ENCODE data around the gene ADAR. TPM values are rescaled to one million over a fixed set of nuclear protein-coding genes. Genes with fewer than 3 reads are reported as not detected.

ADAR gene
- total and polyA plus RNA-seq, 5 donors: 21.2 to 80.9 (median 68.3) TPM

DNA sequence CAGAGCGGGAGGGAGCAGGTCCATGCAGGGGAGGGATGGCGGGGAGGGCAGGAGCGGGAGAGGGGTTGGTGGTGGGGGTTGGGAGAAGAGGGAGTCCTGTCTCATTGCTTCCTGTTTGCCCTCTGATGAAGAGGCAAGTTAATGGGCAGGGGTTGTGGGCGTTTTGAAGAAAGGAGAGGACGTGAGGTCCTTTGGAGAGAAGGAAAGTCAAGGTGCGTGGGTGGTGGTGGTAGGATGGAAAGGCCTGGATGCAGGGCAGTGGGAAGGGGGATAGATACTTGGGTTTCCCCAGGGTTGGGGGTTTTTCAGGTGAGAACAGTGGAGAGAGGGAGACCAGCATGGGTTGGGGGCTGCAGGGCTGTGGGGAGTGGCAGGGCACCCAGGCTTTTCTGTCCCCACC lies 66.8 kb downstream of the ADAR start:
- intact Hi-C loops (cut with DNase I): no loop called here
- DNase-seq (no peak), ATAC-seq (no peak)
- H3K27ac ChIP-seq (ENCODE audit: low read length): no peak overlapping the region
- H3K4me3 ChIP-seq (ENCODE audit: low read length): no peak overlapping the region
- H3K4me1 ChIP-seq (ENCODE audit: control insufficient read depth, insufficient read depth, low read length): peaks cover 2% of the 10 kb centered on the region
- no peaks in the 10 kb centered on the region for H3K27me3 ChIP-seq (ENCODE audit: control insufficient read depth, insufficient read depth)
- 66% methylated on average over 6 of the region's 6 CpGs for WGBS
- H3K9me3 ChIP-seq (ENCODE audit: control insufficient read depth, low read length): no peaks in the 10 kb centered on the region

DNA sequence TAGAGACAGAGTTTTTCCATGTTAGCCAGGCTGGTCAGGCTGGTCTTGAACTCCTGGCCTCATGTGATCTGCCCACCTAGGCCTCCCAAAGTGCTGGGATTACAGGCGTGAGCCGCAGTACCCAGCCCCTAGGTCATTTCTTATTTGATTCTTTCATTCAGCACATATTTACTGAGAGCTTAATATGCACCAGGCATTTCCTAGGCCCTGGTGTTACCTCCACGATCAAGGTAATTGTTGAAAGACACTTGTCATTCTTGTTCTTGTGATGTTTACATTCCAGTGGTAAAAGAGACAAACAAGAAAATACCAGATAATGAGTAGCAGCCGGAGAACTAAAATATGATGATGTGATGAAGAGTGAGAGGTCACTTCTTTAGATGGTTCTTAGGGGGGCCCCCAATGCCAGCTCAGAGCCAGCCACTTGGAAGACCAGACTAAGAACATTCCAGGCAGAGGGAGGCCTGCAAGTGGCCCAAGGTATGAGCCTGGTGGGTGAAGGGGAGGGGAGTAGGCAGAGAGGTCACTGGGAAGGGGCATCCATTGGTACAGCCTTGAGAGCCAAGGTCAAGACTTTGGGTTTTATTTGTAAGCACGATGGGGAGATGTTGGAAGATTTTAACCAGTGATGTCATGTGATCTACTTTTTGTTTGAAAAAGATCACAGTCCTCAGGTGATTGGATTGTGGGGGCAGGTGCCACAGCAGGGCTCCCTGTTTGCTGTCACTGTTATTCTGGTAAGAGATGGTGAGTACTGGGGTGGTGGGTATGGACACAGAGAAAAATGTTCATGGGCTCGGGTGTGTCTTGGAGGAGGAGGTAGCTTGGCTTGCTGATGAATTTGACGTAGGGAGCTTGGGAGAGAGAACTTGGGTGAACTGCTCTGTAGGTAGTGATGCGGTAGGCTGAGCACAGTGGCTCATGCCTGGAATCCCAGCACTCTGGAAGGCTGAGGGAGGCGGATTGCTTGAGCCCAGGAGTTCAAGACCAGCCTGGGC lies 68.2 kb downstream of the ADAR start:
- no peak for ATAC-seq
- H3K27ac ChIP-seq (ENCODE audit: low read length): no peak overlapping the region
- peaks cover 2% of the 10 kb centered on the region for H3K4me1 ChIP-seq (ENCODE audit: control insufficient read depth, insufficient read depth, low read length)
- intact Hi-C loops (cut with DNase I): no loop called here
- H3K27me3 ChIP-seq (ENCODE audit: control insufficient read depth, insufficient read depth): no peaks in the 10 kb centered on the region
- no peak overlapping the region for H3K4me3 ChIP-seq (ENCODE audit: low read length)
- no peaks in the 10 kb centered on the region for H3K9me3 ChIP-seq (ENCODE audit: control insufficient read depth, low read length)
- DNase-seq: no peak
- 89% methylated on average over 9 of the region's 9 CpGs for WGBS

DNA sequence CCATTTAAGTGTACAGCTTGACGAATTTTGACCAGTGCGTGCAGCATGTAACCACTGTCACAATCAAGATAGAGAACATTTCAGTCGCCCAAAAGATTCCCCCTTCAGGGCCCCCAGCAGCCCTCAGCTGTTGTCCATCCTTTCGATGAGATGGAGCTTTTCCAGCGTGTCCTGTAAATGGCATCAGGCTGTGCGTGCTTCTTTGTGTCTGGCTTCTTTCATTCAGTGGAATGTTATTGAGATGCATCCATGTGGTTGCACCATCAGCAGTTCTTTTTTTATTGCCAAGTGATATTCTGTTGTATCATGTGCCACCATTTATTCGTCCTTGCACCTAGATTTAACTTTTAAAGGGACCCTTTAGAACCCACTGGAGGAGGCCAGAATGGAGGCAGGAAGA lies 71.4 kb downstream of the ADAR start:
- Histone ChIP-seq H3K27ac (ENCODE audit: low read length) (no peak overlapping the region), H3K4me1 (ENCODE audit: control insufficient read depth, insufficient read depth, low read length) (peaks cover 2% of the 10 kb centered on the region), H3K4me3 (ENCODE audit: low read length) (no peak overlapping the region), H3K9me3 (ENCODE audit: control insufficient read depth, low read length) (no peaks in the 10 kb centered on the region), H3K27me3 (ENCODE audit: control insufficient read depth, insufficient read depth) (no peaks in the 10 kb centered on the region)
- DNase-seq: no peak
- WGBS: 77% methylated on average over 7 of the region's 7 CpGs
- ATAC-seq: no peak
- intact Hi-C loops (cut with DNase I): no loop called here

DNA sequence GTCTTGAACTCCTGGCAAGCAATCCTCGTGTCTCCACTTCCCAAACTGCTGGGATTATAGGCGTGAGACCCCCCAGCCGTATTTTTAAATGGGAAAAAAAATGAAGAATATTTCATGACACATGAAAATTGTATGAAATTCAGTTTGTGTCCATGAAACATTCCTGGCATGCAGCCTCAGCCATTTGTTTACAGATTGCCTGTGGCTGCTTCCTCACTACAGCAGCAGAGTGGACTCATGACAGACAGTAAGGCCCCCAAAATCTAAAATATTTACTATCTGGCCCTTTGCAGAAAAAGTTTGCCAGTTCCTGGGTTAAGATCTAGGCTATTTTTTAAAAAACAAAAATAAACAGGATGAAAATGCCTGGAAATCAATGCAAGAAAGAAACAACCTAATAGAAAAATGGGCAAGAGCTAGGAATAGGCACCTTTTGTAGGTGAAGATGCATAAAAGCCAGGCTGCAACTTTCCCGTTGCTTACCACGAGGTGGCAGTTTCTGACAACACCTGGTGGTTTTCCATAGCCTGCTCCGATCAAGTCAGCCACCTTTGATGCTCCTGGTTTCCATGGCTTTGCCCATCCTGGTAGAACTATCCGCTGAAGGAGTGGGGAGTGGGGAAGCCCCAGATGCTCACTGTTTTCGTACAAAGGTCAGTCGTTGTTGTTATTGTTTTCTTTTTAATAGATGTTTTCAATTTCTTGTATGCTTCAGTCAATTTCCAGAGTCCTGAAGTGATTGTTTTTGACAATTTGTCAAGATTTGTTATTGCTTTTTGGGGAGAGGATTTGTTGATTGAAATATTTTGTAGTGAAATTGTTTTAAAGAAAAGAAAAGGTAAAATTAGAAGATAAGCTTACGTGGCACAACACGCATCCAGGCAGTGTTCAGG lies 73.8 kb downstream of the ADAR start:
- Histone ChIP-seq H3K4me3 (ENCODE audit: low read length) (no peak overlapping the region), H3K27me3 (ENCODE audit: control insufficient read depth, insufficient read depth) (no peaks in the 10 kb centered on the region), H3K4me1 (ENCODE audit: control insufficient read depth, insufficient read depth, low read length) (no peaks in the 10 kb centered on the region), H3K27ac (ENCODE audit: low read length) (no peak overlapping the region), H3K9me3 (ENCODE audit: control insufficient read depth, low read length) (no peaks in the 10 kb centered on the region)
- intact Hi-C loops (cut with DNase I): no loop called here
- DNase-seq: no peak
- 71% methylated on average over 11 of the region's 11 CpGs for WGBS
- no peak for ATAC-seq

Other genes with a start within 250 kb of the ADAR start
- 10 to 100 TPM in 3 of 4 donors, 1 to 10 TPM in 1; 8.9 to 13.2 (median 12.1) TPM for gene IL6R, start 202.8 kb downstream of the ADAR start, total RNA-seq
- gene IL6R, start 202.8 kb downstream of the ADAR start, polyA plus RNA-seq: 5.7 TPM
- 1 to 10 TPM; 2.8 to 4.1 (median 3.4) TPM for gene TDRD10, start 106.0 kb downstream of the ADAR start, total RNA-seq
- gene TDRD10, start 106.0 kb downstream of the ADAR start, polyA plus RNA-seq: 4.9 TPM
- 10 to 100 TPM; 17.4 to 23.8 (median 21.1) TPM for gene SHE, start 105.8 kb downstream of the ADAR start, total RNA-seq
- gene SHE, start 105.8 kb downstream of the ADAR start, polyA plus RNA-seq: 16.4 TPM
- gene UBE2Q1, start 49.5 kb downstream of the ADAR start, total RNA-seq: 10 to 100 TPM; 49.4 to 67.9 (median 61.3) TPM
- gene UBE2Q1, start 49.5 kb downstream of the ADAR start, polyA plus RNA-seq: 32.4 TPM
- not detected for gene CHRNB2, start 40.4 kb downstream of the ADAR start, total RNA-seq
- 0.07 TPM for gene CHRNB2, start 40.4 kb downstream of the ADAR start, polyA plus RNA-seq